Sigmoid colon (tissue), 3 donors: Measurements from ENCODE around the gene LAMTOR2.

ENCODE experiments used
- CTCF ChIP-seq, 4 experiments: fragments of 450-650 bp in 3 of 4; fragments of 200-600 bp in 1 of 4; IDR thresholded peaks; one replicate each; pipeline ENCODE4 v1.5.1; 2016 to 2019; ENCODE audit warnings: antibody characterized with exemption in 4 of 4, mild to moderate bottlenecking in 3 of 4, moderate library complexity in 2 of 4
- POLR2A ChIP-seq, 2 donors: fragments of 450-650 bp; IDR thresholded peaks; one replicate each; pipeline ENCODE4 v1.6.1; 2016; ENCODE audit warnings: antibody characterized with exemption in 2 of 2, mild to moderate bottlenecking in 2 of 2, moderate library complexity in 2 of 2

- TF ChIP-seq POLR2A (IDR thresholded peaks at IDR 0.05) (no peak), CTCF (IDR thresholded peaks at IDR 0.05) (no peak)
Measured at GRCh38 chr1:156080241-156080862, 25.8 kb downstream of the LAMTOR2 start.
